AG08396 (cell line): ENCODE data around the gene FGF14.
"Not testable (repeated sequence)": the region's sequence is repeated elsewhere in the genome, so short reads cannot be mapped to it uniquely, and the experiment has no call there.

Experiments used
- DNase-seq: peaks from one replicate; pipeline ENCODE4 v3.0.0; 2012; ENCODE audit warnings: low spot score, mixed read lengths

The FGF14 gene

GRCh38 chr13:102040812-102041211 lies 361.0 kb downstream of the FGF14 start:
- no peak for DNase-seq

- no peak for DNase-seq
These were observed 362.6 kb downstream of the FGF14 start for GRCh38 chr13:102039264-102039663.

GRCh38 chr13:102038787-102039186 lies 363.1 kb downstream of the FGF14 start:
- no peak for DNase-seq

DNA sequence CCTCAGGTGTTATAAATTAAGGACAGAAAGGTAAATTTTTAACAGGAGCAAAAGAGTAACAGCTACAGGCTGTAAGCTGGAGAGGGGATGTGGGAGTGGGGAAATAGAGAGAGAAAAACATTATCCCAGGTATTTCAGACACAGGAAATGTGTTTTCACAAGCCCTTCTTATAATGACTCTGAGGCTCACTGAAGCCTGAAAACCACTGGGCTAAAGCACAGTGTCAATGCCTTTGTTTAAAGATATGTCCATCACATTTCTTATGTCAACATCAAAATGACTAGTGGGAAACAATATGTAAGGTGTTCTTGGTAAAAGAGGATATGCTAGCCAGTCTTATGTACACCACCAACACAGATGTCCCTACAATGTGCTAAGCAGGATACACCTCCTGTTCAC lies 365.9 kb downstream of the FGF14 start:
- no peak for DNase-seq

- no peak for DNase-seq
These were observed 368.0 kb downstream of the FGF14 start for GRCh38 chr13:102033857-102034331.

DNA sequence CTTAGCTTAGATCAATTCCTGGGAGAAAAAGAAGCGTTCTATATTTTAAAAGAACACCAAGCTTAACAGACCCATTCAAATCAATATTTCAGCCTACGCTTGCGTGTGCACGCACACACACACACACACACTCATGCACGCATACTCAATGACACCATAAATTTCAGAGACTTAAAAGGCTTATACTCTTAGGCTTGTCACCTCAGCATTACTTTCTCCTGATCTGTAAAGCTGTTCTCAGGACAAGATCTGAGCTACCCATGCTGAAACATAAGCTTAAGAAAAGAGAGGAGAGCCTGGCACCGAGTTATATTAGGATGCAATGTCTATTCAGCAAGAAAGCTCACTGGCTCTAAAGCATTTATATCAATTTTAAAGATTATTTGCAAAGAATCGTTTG lies 368.5 kb downstream of the FGF14 start:
- no peak for DNase-seq

DNA sequence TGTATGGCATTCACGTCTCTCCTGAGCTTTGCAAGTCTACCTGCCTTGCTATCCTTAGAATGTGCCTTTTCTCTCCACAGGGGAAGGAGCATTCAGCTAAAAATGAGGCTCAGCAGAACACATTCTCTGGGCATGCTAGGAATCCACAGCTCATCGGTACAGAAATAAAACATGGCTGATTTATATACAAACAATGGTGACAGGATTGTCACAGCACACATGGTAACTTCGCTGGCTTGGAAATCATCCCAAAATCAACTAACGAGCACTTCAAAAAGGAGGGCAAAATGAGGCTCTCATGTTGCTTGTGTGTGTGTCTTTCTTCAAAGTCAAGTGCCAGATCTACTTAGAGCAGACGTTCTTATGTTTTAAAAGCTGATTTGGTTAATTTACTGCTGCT lies 373.0 kb downstream of the FGF14 start:
- no peak for DNase-seq

DNA sequence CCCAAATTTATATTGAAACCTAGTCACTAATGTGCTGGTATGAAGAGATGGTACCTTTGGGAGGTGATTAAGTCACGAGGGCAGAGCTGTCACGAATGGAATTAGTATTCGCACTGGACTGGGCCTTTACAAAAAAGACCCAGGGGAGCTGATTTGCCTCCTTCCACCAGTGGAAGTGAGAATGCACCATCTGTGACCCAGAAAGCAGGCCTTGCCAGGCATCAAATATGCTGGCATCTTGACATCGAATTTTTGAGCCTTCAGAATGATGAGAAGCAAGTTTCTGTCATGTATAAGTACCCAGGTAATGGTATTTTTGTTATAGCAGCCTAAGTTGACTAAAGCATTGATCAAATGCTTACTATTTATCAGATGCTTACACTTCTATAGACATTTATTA lies 373.6 kb downstream of the FGF14 start:
- DNase-seq, result no peak

GRCh38 chr13:102021777-102022176 lies 380.1 kb downstream of the FGF14 start:
- no peak for DNase-seq

DNA sequence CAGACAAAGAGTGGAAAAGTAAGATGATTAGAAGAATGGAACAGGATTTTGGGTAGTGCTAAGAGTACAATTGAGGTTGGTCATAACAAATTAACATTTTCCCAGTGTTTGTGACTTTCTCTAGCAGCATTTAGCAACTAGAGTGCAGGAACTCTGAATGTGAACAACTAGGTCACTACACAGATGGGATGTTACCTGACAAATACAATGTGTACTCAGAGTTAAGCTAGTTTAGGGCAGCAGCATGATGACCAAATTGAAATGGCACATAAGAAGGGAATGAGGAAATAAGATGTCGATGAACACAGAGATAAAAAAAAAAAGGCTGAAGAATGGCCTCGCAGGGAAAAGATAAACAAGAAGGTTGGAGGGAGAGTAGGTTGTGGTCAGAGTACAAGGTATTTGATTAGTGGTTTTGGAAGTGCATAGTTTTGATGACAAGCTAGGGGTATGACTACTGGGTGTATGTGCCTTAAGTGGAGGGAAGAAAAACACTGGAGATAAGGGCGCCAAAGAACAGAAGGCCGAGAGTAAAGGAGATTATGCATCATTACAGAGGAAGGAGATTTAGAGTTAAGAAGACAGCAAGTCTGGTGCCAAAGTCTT lies 381.1 kb downstream of the FGF14 start:
- DNase-seq, result no peak

GRCh38 chr13:102018716-102019115 lies 383.1 kb downstream of the FGF14 start:
- DNase-seq, result no peak

GRCh38 chr13:102017248-102017647 lies 384.6 kb downstream of the FGF14 start:
- DNase-seq, result no peak

GRCh38 chr13:102012299-102013293 lies 389.3 kb downstream of the FGF14 start:
- DNase-seq, result no peak

- DNase-seq, result not testable (repeated sequence)
These were observed 390.4 kb downstream of the FGF14 start for GRCh38 chr13:102011455-102011854.

GRCh38 chr13:102003848-102004570 lies 397.8 kb downstream of the FGF14 start:
- DNase-seq, result no peak

GRCh38 chr13:102002287-102002686 lies 399.6 kb downstream of the FGF14 start:
- no peak for DNase-seq

- DNase-seq, result no peak
These were observed 401.1 kb downstream of the FGF14 start for GRCh38 chr13:102000764-102001163.

DNA sequence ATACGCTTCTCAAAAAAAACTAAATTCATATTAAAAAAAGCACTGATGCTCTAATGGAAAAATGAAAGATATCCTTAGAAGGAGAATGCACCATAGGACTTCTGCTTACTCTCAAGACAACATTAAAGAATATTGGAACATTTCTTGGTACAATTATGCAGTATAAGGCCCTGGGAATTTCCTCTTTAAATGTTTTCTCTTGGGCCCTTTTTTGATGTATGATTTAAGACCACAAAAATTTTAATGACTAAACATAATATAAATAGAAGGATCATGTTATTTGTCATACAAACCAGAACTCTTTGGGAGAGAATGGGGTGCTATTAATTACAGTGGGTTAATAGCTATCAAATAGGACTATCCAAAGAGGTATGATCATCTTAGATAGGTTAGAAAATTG lies 403.7 kb downstream of the FGF14 start:
- DNase-seq, result no peak

GRCh38 chr13:101996954-101997353 lies 404.9 kb downstream of the FGF14 start:
- no peak for DNase-seq

- no peak for DNase-seq
These were observed 412.0 kb downstream of the FGF14 start for GRCh38 chr13:101989798-101990350.

DNA sequence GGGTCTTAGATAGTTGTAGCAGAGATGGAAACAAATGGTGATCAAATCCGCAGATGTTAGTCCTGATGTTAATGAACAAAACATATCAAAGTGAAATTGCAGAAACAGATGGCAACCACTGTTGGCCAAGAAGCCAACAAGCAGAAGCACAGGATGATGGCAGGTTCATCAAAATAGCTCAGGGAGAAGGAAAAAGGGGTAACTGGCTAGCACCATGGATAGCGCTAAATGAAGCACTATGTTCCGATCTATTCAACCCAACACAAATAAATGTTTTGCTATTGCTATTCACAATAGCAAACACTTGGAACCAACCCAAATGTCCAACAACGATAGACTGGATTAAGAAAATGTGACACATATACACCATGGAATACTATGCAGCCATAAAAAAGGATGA lies 413.7 kb downstream of the FGF14 start:
- no peak for DNase-seq

GRCh38 chr13:101986316-101986715 lies 415.5 kb downstream of the FGF14 start:
- no peak for DNase-seq
